ENCODE results near the gene SYNGR3.

GRCh38 chr16:1940273-1941161 is 49.3 kb upstream of the SYNGR3 start:
- TF ChIP-seq L3MBTL2 (conservative IDR thresholded peaks at IDR 0.05), result no peak
- no peak for TF ChIP-seq FOXM1 (IDR thresholded peaks at IDR 0.05; ENCODE audit: borderline replicate concordance)
- TF ChIP-seq TARDBP (IDR thresholded peaks at IDR 0.05), result no peak
- TF ChIP-seq SUZ12 (IDR thresholded peaks at IDR 0.05), result no peak
- no peak for TF ChIP-seq HDGF (IDR thresholded peaks at IDR 0.05; ENCODE audit: borderline replicate concordance)
- no peak for TF ChIP-seq BHLHE40 (IDR thresholded peaks at IDR 0.05; ENCODE audit: borderline replicate concordance)
- TF ChIP-seq FOXA1 (IDR thresholded peaks at IDR 0.05), result no peak
- TF ChIP-seq ARNT (IDR thresholded peaks at IDR 0.05), result no peak
- TF ChIP-seq ELF4 (IDR thresholded peaks at IDR 0.05), result no peak

Measured in HEK293T (cell line).